ENCODE results near the gene GOSR2. TPM values are rescaled to one million over a fixed set of nuclear protein-coding genes. Genes with fewer than 3 reads are reported as not detected.
A peak's percentile ranks its signal among the peaks of the same experiment; 100 is the strongest.

Gene GOSR2
- total and polyA plus RNA-seq, 2 of the 13 experiments (the other 11 are each of a cell fraction or from before 2014, with no cell fraction given): 61.5 to 63.9 TPM

GRCh38 chr17:46922804-46923635 lies at the start of gene GOSR2 (continued):
- TF ChIP-seq TARDBP (CRISPR knock-in tag; IDR thresholded peaks at IDR 0.05): peak; percentile 98
- no peak for TF ChIP-seq GATA4 (IDR thresholded peaks at IDR 0.05; ENCODE audit: borderline replicate concordance, low read depth)
- no peak for TF ChIP-seq TRIM24 (CRISPR knock-in tag; IDR thresholded peaks at IDR 0.05)
- peak; percentile 93 for TF ChIP-seq ZNF543 (CRISPR knock-in tag; IDR thresholded peaks at IDR 0.05)
- no peak; the same call in 1 of the 2 replicates for TF ChIP-seq KDM1A (CRISPR knock-in tag; IDR thresholded peaks at IDR 0.05)
- TF ChIP-seq ZFX (CRISPR knock-in tag; IDR thresholded peaks at IDR 0.05; ENCODE audit: low read depth): peak; percentile 99
- TF ChIP-seq ZNF143 (CRISPR knock-in tag; IDR thresholded peaks at IDR 0.05): 0 out of 2 replicates have a peak, but pooled peaks have one; percentile 37
- TF ChIP-seq ZNF879 (CRISPR knock-in tag; IDR thresholded peaks at IDR 0.05): peak; percentile 88; the same call in 1 of the 2 replicates
- TF ChIP-seq FOXJ3 (CRISPR knock-in tag; IDR thresholded peaks at IDR 0.05; ENCODE audit: borderline replicate concordance): no peak
- TF ChIP-seq PRPF4 (IDR thresholded peaks at IDR 0.05; ENCODE audit: low read depth, low read length, poor library complexity, severe bottlenecking): no peak
- TF ChIP-seq ZNF335 (CRISPR knock-in tag; IDR thresholded peaks at IDR 0.05): peak; percentile 100
- TF ChIP-seq ZNF34 (CRISPR knock-in tag; IDR thresholded peaks at IDR 0.05; ENCODE audit: borderline replicate concordance): peak; percentile 97
- TF ChIP-seq SOX5 (CRISPR knock-in tag; IDR thresholded peaks at IDR 0.05; ENCODE audit: borderline replicate concordance): peak; percentile 55
- TF ChIP-seq ZNF513 (CRISPR knock-in tag; conservative IDR thresholded peaks at IDR 0.05): no peak
- peak; percentile 4 for TF ChIP-seq HNRNPK (IDR thresholded peaks at IDR 0.05; ENCODE audit: low read depth, low read length, poor library complexity, severe bottlenecking)
- TF ChIP-seq NBN (conservative IDR thresholded peaks at IDR 0.05): no peak
- TF ChIP-seq EED (CRISPR knock-in tag; IDR thresholded peaks at IDR 0.05): peak; percentile 99
- TF ChIP-seq ARNTL (CRISPR knock-in tag; IDR thresholded peaks at IDR 0.05): peak; percentile 83
- TF ChIP-seq PRMT3 (CRISPR knock-in tag; IDR thresholded peaks at IDR 0.05; ENCODE audit: borderline replicate concordance, low read depth): no peak; the same call in 1 of the 2 replicates
- TF ChIP-seq RBM39 (IDR thresholded peaks at IDR 0.05; ENCODE audit: low read depth, low read length, poor library complexity, severe bottlenecking): peak; percentile 96
- TF ChIP-seq CAMTA2 (CRISPR knock-in tag; IDR thresholded peaks at IDR 0.05; ENCODE audit: borderline replicate concordance): no peak
- no peak for TF ChIP-seq ZNF121 (CRISPR knock-in tag; IDR thresholded peaks at IDR 0.05)
- TF ChIP-seq, protein P1, sequence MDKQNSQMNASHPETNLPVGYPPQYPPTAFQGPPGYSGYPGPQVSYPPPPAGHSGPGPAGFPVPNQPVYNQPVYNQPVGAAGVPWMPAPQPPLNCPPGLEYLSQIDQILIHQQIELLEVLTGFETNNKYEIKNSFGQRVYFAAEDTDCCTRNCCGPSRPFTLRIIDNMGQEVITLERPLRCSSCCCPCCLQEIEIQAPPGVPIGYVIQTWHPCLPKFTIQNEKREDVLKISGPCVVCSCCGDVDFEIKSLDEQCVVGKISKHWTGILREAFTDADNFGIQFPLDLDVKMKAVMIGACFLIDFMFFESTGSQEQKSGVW (CRISPR knock-in tag; IDR thresholded peaks at IDR 0.05; ENCODE audit: borderline replicate concordance): no peak
- TF ChIP-seq, protein P2, sequence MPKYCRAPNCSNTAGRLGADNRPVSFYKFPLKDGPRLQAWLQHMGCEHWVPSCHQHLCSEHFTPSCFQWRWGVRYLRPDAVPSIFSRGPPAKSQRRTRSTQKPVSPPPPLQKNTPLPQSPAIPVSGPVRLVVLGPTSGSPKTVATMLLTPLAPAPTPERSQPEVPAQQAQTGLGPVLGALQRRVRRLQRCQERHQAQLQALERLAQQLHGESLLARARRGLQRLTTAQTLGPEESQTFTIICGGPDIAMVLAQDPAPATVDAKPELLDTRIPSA (CRISPR knock-in tag; IDR thresholded peaks at IDR 0.05; ENCODE audit: borderline replicate concordance): no peak; the same call in 1 of the 2 replicates
- TF ChIP-seq ZC3H13 (CRISPR knock-in tag; IDR thresholded peaks at IDR 0.05): peak; percentile 89; the same call in 1 of the 2 replicates
- peak; percentile 56; the same call in 1 of the 2 replicates for TF ChIP-seq BRCA1 (CRISPR knock-in tag; IDR thresholded peaks at IDR 0.05)
- TF ChIP-seq XBP1 (CRISPR knock-in tag; IDR thresholded peaks at IDR 0.05): no peak
- no peak for TF ChIP-seq IKZF4 (CRISPR knock-in tag; IDR thresholded peaks at IDR 0.05; ENCODE audit: borderline replicate concordance, low read depth, not compliant biosample characterization)

Data from HepG2 (cell line).